ENCODE data around the gene DYNLT4.
"Not testable (repeated sequence)": the region's sequence is repeated elsewhere in the genome, so short reads cannot be mapped to it uniquely, and the experiment has no call there.

Gene DYNLT4

DNA sequence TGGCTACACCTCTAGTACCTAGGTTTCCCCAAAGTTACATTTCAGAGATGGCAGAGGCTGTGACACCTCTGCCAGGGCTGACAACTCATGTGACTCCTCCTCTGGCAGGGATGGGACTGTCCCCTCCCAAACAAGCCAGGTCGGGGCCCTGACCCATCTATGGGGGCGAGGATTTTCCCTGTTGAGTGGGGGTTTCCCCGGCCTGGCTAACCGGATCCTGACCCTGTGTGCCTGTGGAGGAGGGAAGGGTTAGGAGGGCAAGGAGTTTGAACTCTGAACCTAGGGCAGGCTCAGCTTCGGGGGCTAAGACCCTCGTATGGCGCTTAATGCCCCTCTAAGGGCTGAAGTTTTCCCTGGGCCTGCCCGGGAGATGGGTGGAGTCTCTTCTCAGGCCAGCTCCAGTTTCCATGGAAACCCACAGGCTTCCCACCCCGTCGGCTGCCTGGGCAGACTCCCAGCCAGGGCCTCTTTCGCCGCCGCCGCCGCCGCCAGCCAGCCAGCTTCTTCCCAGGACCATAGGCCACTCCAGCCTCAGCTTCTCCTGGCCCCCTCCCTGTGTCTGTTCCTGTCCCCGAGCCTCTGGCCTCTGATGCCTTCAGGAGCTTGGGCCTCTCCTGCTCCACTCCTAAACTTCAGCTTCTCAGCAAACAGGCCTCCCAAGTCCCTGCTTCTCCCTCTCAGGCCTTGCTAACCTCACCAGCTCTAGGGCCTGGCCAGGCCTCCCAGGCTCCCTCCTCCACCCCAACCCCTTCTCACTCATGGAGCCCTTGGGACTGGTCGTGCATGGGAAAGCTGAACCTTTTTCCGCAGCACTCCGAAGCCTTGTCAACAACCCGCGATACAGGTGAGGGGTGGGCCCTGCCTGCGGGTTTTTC lies 1.1 kb upstream of the DYNLT4 start, which contains the start of gene BTBD19:
BTBD19 (plus strand) TSS at position 461 of the 875 bp plus-strand sequence; CDS start at position 759, 298 bp downstream.
- no peak for DNase-seq

DNA sequence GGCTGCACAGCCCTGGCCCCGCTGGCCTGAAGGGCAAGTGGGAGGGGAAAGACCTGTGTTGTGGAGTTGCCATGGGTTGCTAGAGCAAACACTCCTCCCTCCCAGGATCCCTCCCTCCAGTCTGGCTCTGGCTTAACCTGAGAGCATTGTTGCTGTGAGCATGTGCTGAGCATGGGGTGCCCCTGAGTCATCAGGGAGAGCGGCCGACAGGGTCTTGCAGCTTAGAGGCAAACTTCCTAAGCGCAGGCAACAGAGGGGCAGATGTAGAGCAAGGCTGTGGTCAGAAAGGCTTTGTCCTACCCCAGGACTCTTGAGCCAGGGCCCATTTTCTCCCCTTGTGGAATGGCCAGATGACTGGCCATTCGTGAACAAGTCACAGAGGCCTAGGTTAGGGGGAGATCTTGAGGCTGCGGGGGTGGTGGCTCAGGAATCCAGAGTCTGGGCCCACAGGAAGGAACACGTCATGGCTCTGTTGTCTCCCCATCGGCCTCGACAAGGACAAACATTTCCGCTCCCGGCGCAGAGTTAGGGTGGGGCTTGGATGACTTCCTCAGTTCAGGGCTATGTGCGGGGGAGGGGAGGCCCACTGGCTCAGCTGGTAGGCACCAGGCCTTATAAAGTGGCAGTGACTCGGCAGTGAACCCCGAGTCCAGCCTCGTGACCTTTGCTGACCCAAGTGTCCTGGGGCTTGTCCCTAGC lies 362 bp upstream of the DYNLT4 start:
- DNase-seq, result no peak

DNA sequence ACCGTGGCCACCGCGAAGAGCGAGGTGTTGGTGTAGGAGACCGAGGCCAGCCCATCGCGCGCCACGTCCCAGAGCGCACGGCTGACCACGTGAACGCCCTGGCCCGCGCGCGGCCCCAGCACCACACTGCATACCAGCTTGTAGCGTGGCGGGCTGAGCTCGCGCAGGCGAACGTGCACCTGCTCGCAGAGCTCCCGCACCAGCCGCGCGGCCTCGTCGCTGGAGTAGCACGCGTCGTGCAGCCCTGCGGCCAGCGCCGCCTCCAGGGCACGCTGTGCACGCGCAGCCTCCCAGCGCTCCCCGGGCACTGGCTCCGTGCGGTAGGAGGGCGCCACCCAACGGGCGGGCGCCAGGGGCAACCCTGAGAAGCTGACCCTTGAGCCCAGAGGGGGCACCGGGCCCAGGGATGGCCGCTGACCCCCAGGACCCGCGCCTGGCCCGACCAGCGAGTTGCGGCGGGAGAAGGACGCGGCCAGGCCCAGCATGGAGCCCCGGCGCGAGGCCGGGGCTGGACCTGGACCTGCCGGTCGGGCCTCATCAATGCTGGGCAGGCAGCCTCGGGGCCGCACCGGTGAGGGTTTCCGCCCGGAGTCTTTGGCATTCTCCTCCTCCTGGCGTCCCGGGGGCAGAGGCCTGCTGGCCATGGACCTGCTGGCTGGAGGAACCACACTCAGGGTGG lies 987 bp downstream of the DYNLT4 start:
- DNase-seq, result no peak

DNA sequence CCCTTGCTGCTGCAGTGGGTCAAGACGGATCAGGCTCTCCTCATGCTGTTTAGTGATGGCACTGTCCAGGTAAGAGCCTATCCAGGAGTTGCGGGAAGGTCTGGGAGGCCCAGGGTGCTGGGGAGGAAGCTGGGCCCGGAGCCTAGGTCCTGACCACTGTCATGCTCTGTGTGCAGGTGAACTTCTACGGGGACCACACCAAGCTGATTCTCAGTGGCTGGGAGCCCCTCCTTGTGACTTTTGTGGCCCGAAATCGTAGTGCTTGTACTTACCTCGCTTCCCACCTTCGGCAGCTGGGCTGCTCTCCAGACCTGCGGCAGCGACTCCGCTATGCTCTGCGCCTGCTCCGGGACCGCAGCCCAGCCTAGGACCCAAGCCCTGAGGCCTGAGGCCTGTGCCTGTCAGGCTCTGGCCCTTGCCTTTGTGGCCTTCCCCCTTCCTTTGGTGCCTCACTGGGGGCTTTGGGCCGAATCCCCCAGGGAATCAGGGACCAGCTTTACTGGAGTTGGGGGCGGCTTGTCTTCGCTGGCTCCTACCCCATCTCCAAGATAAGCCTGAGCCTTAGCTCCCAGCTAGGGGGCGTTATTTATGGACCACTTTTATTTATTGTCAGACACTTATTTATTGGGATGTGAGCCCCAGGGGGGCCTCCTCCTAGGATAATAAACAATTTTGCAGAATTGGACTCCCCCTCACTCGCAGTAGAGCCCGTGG lies 1.7 kb downstream of the DYNLT4 start:
- DNase-seq, result no peak

DNA sequence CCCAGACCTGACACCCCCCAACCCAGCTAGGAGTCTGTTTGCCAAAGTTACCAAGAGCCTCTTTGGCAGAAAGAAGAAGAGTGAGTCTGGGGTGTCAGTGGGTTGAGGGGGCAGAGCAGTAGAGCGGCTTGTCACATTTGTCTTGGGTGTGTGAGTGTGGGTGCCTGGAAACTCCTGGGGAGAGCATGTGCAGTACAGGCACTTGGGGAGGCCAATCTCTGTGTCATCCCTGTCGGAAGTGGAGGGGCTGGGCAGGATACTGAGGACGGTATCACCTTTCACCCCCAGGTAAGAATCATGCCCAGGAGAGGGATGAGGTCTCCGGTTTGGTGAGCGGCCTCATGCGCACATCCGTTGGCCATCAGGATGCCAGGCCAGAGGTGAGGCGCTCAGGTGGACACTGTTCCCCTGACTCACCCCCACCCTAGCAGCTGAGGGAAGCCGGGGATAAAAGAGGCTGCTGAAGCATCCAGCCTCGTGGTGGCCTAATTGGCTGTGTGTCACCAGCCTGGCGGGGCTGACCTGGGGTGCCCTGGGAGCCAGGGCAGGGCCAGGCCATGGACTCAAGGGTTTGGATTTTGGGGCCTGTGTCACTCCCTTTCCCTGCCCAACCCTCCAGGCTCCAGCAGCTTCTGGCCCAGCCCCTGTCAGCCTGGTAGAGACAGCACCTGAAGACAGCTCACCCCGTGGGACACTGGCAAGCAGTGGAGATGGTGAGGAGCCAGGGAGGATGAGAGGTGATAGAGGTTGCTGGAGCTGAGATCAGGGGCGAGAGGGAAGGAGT lies 3.6 kb downstream of the DYNLT4 start:
- no peak for DNase-seq

DNA sequence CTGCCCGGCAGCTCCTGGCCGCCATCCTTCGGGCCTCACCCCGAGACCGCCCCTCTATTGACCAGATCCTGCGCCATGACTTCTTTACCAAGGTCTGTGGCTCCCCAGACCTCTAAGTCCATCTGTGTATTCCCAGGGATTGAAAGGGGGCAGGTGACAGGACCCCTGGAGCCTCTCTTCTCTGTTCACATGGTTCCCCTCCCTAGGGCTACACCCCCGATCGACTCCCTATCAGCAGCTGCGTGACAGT lies 4.2 kb downstream of the DYNLT4 start:
- DNase-seq, result no peak

DNA sequence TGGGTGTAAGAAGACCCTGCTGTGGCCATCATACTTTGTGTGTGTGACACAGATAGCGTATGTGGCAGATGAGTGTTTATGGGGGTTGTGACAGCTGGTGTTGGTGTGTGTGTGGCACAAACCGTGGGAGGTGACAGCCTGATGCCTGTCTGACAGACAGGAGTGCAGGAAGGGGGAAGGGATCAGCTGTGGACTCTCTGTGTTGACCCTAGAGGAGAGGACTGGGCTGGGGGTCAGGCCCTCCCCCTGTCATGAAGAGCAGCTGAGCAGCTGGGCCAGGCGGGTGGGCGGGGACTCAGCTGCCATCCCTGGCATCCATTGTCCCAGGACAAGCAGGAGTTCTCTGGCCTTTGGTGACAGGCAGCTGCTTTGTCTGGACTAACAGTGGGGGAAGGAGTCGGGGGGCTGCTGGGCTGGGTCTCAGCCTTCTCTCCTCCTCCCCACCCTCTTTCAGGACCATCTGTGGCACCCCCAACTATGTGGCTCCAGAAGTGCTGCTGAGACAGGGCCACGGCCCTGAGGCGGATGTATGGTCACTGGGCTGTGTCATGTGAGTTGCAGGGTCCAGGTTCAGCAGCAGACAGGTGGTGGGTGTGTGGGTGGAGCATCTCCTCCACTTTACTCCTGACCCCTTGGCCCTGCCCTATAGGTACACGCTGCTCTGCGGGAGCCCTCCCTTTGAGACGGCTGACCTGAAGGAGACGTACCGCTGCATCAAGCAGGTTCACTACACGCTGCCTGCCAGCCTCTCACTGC lies 4.7 kb downstream of the DYNLT4 start:
- no peak for DNase-seq

DNA sequence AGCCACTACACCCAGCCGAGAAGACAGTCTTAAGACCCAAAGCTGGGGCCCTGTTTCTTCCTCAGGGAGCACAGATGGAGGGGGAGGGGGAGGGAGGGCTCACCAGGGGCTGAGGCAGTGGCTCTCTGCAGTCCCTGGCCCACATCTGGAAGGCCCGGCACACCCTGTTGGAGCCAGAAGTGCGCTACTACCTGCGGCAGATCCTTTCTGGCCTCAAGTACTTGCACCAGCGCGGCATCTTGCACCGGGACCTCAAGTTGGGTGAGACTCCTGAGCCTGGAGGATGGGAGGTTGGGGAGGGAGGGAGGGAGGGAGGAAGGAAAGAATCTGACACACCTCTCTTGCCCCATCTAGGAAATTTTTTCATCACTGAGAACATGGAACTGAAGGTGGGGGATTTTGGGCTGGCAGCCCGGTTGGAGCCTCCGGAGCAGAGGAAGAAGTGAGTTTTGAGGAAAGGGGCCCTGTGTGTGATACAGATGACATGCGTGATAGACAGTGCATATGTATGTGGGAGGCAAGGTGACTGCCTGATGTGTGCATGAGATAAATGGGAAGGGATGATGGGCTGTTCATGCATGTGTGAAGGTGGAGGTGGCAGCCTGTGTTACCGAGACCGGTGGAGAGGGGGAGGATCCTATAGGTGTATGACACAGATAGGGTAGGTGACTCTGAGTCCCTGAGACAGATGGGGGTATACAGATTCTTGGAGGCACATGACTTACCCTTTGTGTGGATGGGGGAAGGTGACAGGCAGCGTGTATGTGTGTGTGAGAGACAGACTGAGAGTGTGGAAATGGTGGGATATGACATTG lies 5.5 kb downstream of the DYNLT4 start:
- DNase-seq, result no peak

DNA sequence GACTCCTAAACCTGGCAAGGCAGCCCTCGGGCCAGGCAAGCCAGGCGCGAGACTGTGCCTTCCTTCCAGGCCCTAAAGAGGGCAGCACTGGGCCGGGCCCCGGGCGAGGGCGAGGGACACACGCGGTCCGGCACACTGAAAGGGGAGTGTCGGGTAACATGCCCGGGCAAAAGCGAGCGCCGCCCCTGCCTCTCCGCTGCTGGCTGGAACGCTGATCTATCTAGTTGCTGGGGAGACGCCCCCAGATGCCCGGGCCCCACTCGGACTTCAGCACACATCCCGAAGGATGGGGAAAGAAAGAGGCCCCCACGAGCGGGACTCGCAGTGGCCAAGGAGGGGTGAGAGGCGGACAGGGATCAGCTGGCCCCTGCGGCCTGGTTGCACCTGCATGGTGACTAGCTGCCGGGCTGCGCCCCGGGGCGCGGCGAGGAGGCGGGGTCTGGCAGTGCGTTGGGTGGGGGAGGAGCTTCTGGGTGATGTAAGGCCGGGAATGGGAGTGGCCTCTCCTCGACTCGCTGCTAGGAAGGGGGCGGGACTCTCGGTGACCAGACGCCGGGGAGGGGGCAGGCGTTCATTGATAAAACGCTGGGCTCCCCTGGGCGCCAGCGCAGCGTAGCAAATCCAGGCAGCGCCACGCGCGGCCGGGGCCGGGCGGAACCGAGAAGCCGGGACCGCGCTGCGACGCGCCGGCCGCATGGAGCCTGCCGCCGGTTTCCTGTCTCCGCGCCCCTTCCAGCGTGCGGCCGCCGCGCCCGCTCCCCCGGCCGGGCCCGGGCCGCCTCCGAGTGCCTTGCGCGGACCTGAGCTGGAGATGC lies 7.2 kb downstream of the DYNLT4 start, which contains the start of gene PLK3:
PLK3 (plus strand) TSS at position 608 of the 815 bp plus-strand sequence; CDS start at position 695, 87 bp downstream.
- DNase-seq, result peak; percentile 98

DNA sequence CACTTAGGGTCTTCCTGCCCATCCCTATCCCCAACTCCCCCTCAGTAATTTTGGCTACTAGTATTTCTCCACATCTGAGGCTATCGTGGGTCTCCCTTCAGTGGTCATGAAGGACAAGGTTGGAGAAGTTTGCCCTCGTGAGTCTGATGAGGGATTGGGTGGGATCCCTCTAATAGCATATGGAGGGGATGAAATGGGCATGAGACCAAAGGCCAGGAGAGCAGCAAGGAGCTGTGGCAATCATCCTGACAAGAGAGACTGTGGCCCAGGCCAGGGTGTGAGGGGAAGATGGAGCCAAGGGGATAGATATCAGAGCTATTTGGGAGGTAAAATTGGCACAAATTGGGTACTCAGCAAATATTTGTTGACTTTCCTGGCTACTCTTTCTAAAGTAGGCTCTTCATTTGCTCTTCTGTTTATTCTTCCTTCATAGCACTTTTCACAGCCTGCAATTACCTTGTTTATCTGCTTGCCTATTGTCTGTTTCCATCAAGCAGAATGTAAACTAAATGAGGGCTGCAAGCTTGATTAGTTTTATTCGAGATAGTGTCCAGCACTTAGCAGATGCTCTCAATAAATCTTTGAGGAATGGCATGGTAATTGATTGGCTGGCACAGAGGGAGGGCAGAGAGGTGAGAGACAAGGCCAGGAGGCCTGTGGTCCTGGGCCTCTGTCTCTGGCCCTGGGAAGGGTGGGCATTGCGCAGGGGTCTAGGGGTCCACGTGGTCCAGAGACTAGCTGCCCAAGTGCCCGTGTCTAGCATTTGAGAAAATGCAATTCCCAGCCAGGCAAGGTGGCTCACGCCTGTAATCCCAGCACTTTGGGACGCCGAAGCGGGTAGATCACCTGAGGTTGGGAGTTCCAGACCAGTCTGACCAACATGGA lies 8.4 kb downstream of the DYNLT4 start:
- peak; percentile 37 for DNase-seq

DNA sequence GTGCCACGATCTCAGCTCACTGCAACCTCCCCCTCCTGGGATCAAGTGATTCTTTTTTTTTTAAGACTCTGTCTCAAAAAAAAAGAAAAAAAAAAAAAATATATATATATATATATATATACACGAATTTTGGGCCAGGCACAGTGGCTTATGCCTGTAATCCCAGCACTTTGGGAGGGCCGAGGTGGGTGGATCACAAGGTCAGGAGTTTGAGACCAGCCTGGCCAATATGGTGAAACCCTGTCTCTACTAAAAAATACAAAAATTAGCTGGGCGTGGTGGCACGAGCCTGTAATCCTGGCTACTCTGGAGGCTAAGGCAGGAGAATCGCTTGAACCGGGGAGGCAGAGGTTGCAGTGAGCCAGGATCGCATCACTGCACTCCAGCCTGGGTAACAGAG lies 9.3 kb downstream of the DYNLT4 start:
- not testable (repeated sequence) for DNase-seq

DNA sequence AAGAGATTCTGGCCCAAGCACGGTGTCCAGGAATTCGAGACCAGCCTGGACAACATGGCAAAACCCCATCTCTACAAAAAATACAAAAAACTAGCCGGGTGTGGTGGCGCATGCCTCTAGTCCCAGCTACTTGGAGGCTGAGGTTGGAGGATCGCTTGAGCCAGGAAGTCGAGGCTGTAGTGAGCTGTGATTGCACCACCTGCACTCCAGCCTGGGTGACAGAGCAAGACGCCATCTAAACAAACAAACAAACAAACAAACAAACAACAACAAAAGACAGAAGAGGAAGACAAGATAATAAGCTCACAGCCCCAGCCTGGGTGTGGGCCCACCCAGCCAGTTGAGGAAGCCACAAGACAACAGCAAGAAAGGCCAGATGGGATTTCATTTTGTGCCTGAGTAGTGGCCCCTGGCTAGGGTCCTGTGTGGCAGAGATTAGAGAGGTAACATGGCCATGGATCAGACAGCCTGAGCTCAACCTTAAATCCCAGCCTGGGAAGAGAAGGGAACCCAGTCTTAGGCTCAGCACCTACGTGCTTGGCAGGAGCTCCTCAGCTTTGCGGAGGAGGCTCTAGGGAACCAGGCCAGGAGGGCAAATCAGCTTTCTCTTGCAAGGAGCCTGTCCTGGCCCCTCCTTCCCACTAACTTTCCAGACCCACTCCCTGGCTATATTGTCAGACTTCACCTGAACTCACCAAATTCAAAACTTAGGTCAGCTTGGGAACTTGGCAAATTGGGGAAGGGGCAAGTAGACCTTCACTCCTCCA lies 14.2 kb downstream of the DYNLT4 start:
- DNase-seq, result no peak

DNA sequence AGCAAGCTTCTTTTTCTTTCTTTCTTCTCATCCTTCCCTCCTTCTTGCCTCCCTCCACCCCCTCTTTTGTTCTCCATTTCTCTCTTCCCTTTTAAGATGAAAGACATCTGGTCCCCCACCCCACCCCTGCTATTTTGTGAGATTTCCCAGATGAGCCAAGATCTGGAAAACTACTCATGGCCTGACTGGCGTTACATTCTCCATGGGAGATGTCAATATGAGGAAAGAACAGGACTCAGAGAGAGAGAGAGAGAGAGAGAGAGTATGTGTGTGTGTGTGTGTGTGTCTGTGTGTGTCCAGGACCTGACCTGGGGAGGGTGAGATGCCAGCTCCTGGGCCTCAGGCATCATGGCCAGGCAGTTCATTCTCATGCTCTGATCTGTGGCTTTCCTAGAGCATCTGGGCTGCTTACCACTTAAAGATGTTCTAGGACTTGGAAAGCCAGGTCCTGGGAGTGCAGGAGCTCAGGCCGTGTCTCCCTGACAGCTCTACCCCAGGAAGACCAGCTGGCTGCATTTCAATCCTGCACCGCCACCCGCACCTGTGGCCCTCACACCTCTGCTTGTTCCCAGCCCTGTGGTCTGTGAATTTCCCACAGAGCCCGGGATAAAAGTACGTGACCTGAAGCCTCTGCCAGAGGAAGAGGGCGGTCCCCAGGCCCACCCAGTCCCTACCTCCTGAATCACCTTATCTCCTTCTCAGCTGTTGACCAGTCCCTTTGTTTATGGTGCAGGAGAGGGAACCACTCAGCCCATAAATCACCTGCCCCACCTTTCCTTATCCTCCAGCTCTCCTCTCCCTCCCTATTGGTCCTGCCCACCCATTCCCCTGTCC lies 16.0 kb downstream of the DYNLT4 start:
- no peak for DNase-seq

DNA sequence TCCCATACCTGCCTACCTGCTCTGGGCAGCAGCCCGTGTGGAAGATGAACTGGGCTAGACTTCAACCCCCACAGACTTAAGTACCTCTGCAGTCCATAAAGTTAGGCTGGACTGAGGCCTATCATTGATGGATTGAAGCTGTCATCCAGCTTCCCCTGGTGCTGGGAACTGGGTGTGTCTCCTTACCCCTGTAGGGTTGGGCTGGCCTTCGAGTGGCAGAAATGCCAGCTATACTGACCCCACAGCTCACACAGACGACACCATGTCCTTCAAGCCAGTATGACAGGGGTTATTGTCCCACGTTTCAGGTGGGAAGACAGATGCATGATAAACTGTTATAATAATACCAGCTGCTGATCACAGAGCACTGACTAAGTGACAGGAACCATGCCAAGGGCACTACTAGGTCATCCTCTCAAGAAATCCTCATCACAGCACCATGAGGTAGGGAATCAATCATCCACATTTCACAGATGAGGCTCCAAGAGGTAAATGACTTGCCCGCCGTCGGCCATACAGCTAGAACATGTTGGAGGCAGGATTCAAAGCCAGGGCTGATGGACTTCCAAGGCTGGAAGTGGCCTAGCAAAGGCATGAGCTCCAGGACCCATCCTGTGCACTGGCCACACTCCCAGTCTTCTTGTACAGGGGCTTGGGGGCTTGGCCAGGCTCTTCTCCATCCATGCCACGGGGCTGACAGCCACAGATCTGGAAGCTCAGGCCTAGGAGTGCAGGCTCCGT lies 18.9 kb downstream of the DYNLT4 start, which contains the start of gene BEST4:
BEST4 (minus strand) TSS at position 51 of the 741 bp plus-strand sequence. CDS start 465 bp downstream, outside the sequence.
- no peak for DNase-seq

DNA sequence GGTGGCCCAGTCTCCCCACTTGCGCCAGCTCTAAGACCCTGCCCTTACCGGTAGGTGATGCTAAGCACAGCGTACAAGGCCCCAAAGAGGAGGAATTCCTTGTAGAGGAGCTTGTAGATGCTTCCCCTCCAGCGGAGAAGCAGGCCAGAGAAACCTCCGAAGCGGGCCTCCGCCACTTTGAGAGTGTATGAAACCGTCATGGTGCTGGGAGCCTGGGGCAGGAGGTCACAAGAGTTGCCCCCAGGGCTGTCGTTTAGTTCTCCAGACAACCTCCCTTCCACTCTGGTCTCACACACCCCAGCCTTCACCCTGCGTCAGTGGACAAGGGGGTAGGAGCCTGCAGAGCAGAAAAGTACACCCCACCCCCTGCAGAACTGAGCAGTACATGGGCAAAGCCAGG lies 19.6 kb downstream of the DYNLT4 start:
- DNase-seq, result no peak

Data from NCI-H1105 (cell line).